ENCODE data around the gene KMT2D. TPM values are rescaled to one million over a fixed set of nuclear protein-coding genes. Genes with fewer than 3 reads are reported as not detected.

Gene KMT2D
- polyA plus RNA-seq, 3 donors = 12.6 to 41.6 (median 23.4) TPM

DNA sequence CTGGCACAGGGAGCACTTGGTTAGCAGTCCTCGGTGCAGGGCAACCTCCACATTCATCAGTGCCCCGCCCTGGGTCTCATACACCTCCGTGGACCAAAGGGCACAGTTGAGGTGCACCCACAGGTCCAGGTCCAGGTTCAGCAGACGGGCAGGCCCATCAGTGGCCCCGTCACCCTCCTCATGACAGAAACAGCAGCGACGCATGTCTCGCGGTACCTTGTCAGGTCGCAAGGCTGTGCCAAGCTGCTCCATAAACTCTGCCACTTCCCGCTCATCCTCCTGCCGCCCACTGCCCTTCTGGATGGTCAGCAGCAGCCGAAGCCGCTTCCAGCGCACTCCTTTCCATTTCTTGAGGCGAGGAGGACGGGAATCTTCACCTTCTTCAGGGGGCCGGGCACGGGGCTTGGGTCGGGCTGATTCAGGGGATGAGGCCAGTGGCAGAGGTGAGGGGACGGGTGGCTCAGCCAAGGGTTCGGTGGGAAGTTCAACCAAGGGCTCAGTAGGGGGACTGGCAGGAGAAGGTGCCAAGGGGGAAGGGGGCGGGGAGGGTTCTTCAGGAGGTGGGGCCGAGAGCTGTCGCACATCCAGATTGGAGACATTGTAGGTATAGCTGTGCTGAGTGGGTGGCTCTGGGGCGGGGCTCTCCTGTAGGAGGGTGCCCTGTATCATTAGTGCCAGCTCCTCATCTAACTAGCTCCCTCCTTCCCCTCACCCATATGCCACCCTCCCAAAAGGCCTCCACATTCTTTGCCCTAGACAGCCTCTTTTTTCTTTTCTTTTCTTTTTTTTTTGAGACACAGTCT lies 33.7 kb downstream of the KMT2D start:
- 94 to 97% (median 96%) methylated on average over 24 to 26 of the region's 26 CpGs for WGBS, 3 donors

DNA sequence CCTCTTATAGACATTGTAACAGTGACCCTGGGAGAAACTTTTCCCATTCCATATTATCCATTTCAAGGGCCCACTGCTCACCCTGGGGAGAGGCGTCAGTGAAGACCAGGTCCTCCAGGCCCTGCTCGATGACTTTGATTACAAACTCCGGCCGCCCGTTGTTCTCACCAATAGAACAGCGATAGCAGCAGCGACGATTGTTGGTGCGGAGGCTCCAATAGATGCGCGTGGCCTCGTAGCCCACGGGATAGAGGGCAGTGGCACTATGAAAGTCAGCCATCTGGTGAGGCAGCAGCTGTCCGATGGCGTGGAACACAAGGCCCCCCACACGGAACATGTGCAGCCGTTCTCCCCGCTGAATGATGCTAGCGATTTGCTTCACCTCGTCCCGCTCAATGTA lies 34.5 kb downstream of the KMT2D start:
- H3K27ac ChIP-seq (ENCODE audit: low read depth, low read length) = no peak overlapping the region
- WGBS, 3 donors = 93 to 98% (median 96%) methylated on average over 21 of the region's 21 CpGs

More for the DNA sequence above, 33.7 kb downstream of the KMT2D start:
- no peak overlapping the region for H3K27ac ChIP-seq (ENCODE audit: low read depth, low read length)

DNA sequence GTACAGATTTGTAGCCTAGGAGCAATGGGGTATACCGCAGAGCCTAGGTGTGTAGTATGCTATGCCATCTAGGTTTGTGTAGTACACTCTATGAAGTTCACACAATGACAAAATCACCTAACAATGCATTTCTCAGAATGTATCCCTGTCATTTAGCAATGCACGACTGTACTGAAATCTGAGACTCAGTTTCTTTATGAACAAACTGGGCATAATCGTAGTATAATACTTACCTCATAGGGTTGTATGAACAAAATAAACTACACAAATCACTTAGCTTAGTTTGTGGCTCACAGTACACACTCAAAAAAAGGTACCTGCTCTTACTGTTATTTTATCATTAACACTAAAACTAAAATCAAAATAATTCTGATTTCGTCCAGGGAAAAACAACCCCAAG lies 35.1 kb downstream of the KMT2D start:
- WGBS, 3 donors = 87 to 92% (median 90%) methylated on average over 4 of the region's 4 CpGs
- H3K27ac ChIP-seq (ENCODE audit: low read depth, low read length) = no peak overlapping the region

DNA sequence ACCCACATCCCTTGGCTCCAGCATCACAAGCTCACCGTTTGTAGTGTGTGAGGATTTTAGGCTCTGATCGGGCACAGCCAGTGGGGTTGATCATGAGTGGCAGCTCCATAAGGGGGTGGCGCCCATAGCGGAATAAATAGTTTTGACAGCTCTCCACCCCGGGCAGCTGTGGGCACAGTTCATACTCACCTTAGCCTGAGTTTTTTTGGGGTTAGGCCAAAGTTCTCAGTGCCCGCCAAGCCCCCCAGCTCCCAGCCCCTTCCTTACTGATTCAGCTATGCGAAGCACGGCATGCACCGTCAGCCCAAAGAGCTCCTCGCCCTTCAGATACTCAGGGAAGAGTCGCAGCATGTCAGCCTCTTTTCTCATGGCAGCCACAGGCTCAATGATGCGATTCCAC lies 36.1 kb downstream of the KMT2D start:
- WGBS, 3 donors = 86 to 91% (median 90%) methylated on average over 12 of the region's 12 CpGs
- no peak overlapping the region for H3K27ac ChIP-seq (ENCODE audit: low read depth, low read length)

DNA sequence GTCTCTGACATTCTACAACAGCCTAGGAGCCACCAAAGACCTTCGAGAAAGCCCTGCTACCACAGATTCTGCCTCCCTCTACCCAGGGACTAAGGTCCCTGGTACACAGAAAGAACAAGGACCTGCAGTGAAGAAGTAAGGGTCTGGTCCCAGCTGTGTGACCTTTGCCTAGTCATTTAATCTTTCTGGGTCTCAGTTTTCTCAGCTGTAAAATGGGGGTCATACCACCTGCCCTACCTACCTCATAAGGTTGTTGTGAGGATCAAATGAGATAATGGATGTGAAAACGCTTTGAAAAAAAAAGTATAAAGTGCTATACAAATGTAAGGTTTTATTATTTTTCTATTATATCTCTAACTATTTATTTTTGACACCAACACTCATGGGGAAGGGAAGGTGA lies 36.8 kb downstream of the KMT2D start:
- WGBS, 3 donors = 93 to 95% (median 94%) methylated on average over 2 of the region's 2 CpGs
- no peak overlapping the region for H3K27ac ChIP-seq (ENCODE audit: low read depth, low read length)

DNA sequence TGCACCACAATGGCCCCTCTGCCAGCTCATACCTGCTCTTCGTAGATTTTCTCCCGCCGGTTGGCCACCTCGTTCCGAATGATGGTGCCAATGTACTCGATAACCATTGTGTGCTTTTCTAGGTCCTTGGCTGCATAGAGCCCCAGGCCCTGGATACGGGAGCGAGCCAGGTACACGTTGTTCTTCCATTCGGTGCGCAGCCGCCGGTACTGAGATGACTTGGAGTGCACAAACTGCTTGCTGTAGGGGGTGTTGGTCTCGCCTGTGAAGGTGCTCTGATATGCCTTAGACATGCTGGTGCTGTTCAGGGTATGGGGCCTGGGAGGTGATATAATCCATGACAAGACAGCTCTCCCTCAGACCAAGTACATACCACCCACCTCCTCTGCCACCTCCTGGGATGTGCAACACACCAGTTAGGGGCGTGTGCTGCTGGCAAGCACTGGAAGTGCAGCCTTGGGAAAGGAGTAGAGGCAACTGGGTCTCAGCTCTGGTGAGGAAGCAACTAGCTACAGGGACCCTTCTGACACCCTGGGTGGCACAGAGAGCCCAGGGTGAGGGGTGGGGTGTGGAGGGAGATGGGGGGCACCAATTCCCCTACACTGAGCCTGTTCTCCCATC lies 37.9 kb downstream of the KMT2D start:
- no peak overlapping the region for H3K27ac ChIP-seq (ENCODE audit: low read depth, low read length)
- WGBS, 3 donors = 86 to 94% (median 91%) methylated on average over 15 of the region's 15 CpGs

DNA sequence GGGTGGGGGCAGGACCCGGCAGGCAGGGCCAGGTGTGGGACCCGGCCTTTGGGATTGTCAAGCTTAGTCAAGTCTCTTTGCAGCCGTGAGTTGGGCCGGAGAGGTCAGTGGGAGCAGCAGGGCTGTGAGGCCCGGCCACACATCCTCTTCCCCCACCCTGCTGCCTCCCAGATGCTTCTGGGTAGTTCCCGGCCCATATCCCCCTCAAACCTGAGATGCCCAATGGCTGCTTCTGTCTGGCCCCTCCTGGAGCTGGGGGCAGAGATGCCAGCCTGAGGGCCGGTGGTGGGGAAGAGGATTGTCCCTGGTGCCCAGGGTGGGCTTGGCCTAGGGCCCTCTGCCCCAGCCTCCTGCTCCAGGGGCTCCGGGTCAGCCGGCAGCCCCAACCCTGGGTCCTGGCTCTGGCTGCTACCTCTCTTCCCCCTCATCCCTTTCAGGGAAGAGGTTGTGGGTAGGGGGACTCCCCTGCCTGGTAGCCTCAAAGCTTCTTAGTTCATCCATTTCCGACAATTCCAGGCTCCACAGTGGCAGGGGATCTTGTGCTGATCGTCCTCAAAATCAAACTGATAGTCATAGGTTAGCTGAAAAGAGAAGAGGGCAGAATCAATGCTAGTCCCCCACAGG lies 39.2 kb downstream of the KMT2D start:
- no peak overlapping the region for H3K27ac ChIP-seq (ENCODE audit: low read depth, low read length)
- 82 to 86% (median 82%) methylated on average over 11 of the region's 11 CpGs for WGBS, 3 donors

DNA sequence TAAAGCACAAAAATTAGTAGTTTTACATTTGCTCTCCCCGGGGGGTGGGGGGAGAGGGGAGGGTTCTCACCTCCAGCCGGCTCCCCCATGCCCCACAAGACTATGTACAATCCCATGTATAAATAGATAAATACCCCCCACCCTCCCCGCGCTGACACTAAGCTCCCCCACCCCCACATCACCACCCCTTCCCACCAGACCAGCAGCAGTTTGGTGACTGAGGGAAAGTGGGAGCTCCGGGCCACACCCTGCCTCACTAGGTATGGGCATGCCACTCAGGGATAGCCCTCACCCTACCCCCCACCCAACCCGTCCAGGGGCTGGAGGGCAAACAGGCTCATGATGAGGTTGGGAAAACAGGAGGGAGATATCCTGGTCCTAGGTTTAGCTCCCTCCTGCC lies 40.2 kb downstream of the KMT2D start:
- no peak overlapping the region for H3K27ac ChIP-seq (ENCODE audit: low read depth, low read length)

DNA sequence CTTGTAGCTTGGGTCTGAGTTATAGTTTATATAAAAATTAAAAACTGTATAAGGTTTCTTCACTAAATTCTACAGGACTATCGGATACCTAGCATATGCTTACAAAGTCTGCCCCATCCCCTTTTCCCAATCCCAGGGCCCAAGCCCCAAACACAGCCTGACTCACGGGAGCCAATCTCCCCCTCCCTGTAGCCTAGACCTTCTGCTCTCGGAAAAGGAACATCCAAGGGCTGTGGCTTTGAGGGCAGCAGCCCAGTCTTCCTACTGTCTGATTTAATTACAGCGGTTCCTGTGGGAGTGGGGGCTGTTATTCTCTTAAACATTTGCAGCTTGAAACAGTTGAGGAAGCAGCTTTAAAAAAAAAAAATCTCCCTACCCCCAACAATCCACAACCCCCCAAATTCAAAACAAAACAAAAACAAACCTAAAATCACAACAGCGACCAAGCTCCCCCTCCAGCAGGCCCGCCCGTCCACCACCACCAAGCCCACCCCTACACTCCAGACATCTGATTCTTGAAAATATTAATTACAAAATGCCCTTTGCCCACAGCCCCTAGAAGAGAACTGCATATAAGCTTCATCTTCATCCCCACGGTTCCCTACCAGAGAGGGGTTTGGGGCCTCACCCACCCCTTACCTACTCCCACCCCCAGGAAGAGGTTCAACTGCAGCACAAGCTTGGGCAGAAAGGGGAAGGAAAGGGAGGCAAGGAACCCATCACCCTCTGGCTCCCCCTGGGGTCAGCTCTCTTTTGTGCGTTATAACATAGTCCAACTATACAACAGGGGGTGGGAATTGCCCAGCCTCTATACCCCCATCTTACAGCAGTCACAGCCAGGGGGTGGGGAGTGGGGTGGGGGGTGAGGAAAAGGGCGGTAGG lies 40.9 kb downstream of the KMT2D start:
- WGBS, 3 donors = 45 to 76% (median 49%) methylated on average over 10 of the region's 10 CpGs
- H3K27ac ChIP-seq (ENCODE audit: low read depth, low read length) = peak overlapping the region; percentile 79

More for the DNA sequence above, 40.2 kb downstream of the KMT2D start:
- WGBS, 3 donors = 84 to 87% (median 86%) methylated on average over 6 of the region's 6 CpGs

DNA sequence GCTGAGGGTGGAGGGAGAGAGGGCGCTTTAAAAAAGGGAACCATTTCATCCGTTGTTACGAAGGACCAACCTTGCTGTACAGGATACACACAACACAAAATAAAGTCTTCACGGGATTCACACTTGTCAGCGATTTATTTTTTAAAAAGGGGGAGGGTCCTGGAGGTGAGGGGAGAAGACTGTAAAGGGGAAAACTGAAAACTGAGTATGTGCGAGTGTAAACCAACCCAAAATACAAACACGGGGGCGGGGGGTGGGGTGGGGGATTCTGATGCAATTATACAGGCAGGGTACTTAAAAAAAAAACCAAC lies 41.5 kb downstream of the KMT2D start:
- 1 to 6% (median 1%) methylated on average over 8 of the region's 8 CpGs for WGBS, 3 donors
- peak overlapping the region; percentile 79 for H3K27ac ChIP-seq (ENCODE audit: low read depth, low read length)

DNA sequence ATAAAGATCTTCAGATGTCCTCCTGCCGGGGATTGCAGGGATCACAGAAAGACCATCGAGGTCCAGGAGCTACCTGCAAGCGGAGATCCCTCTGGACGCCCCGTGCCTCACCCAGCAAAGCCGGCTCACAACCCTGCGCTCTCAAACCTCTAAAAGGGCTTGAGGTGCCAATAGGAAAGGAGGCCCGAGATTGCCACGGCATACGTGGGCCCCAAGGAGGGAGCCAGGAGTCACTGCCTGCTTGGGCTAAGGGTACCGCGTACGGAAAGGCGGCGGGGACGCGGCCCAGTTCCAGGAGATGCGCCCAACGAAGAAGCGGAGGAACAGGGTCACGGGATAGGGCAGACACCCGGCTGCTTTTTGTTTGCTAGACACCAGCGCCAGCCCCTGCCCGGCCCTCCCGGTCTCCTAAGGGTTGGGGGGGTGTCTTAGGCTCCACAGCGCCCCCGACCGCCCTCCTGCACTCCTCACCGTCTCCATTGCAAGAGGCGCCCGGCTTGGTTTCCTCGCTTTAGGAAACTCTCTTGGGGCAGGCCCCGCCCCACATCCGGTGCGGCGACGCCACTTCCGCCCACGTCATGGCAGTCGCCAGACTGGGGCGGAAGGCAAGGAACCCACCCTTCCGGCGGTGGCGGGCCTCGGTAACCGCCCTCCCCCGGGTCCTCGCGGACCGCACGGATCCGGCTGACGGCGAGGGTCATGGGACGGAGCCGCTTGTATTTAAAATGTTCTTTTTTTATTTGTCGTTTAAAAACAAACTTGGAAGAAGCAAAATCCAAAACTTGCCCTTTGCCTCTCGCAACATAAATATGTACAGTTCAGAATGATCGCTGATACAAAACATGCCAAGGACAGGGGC lies 42.1 kb downstream of the KMT2D start, which contains the start of gene PRKAG1:
TSS of gene PRKAG1 (minus strand) at position 516 of the 859 bp plus-strand sequence. CDS start at position 480, 36 bp downstream.
- peak within 1 kb of the TSS; percentile 79 for H3K27ac ChIP-seq (ENCODE audit: low read depth, low read length)
- 0% methylated on average over 57 to 59 of the region's 59 CpGs for WGBS, 3 donors

DNA sequence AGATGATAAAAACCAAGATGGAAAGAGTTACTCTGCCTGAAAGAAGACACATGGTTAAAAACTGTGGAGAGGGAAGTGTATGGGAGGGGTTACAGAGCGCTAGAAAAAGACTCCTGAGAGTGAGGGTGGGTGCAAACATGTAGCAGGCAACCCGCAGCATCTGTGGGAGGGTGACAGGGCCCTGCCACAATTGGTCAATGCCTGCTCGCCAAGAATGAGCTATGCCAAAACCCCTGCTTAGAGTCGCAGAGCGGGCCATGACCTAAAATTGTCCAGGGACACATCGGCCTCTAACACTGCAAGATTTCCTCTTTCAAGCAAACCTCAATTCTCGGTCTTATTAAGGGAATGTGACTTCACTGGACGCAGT lies 42.7 kb downstream of the KMT2D start:
- peak overlapping the region; percentile 8 for H3K27ac ChIP-seq (ENCODE audit: low read depth, low read length)
- WGBS, 3 donors = 0 to 1% (median 1%) methylated on average over 8 of the region's 8 CpGs

DNA sequence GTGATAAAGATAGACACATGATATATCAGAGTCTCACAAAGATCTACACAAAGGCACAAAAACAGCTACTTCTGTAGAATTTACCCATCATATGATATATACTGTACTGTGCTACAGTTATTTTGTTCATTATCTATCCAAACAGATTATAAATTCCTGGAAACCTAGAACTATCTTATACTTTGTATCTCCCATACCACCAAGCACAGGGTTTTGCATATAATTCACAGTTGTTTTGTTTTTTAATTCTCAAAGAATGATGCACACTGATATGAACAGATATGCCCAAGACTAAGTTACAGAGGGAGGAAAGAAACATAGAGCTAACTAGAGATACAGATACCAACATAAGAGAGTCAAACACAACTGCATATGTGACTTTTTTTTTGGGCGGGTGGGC lies 45.4 kb downstream of the KMT2D start:
- H3K27ac ChIP-seq (ENCODE audit: low read depth, low read length) = no peak overlapping the region
- 80 to 89% (median 87%) methylated on average over 1 of the region's 1 CpG for WGBS, 3 donors

DNA sequence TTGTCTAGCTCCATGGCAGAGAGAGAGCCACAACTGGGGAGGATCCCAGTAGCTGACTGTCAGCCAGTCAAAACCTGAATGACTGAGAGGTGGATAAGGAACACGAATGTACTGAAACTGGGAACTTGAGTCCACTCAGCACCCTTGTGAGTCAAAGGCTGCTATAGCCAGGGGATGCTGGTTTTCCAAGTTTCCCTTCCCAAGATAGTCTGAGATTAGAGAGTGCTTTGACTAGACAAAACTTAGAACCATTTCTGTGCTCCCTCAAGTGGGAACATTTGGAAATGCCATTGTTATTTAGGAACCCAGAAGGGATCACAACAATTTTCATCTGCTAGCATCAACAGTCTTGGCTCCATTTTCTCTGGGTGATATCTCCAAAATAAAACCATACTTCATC lies 46.0 kb downstream of the KMT2D start:
- H3K27ac ChIP-seq (ENCODE audit: low read depth, low read length) = no peak overlapping the region
- 43 to 80% (median 61%) methylated on average over 1 of the region's 1 CpG for WGBS, 3 donors

DNA sequence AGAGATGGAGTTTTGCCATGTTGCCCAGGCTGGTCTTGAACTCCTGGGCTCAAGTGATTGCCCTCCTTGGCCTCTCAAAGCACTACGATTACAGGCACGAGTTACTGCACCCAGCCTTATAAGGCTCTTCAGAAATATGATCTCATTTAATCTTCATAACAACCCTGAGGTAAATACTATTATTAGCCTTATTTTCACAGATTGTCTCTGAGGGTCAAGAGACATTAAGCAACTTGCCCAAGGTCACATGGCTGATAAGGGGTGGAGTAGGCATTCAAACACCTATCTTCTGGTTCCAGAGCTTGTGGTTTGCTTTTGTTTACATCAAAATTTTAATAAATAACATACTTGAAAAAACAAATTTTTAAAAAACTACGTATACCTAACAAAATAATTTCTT lies 47.2 kb downstream of the KMT2D start:
- 85 to 95% (median 94%) methylated on average over 3 of the region's 3 CpGs for WGBS, 3 donors
- no peak overlapping the region for H3K27ac ChIP-seq (ENCODE audit: low read depth, low read length)

DNA sequence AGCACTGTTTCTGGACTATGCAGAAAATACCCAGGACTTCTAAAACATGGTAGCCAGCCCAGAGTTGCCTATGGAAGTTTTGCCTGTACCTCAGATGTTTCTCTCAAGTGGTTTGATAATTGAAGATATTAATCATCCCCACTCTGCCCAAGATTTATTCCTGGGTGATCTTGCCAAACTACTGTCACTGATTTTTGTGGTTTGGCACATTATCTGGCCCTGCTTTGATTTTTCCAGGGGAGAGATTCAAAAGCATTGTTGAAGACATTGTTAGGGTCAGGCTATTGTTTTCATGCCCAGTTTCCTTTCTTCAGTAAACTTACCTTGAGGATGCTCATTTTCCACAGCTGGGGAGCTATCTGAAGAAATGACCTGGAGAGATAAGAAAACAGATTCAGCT lies 47.9 kb downstream of the KMT2D start:
- H3K27ac ChIP-seq (ENCODE audit: low read depth, low read length) = no peak overlapping the region
